Prostate gland (tissue), 2 donors: ENCODE measurements around the gene BABAM2. TPM values are rescaled to one million over a fixed set of nuclear protein-coding genes. Genes with fewer than 3 reads are reported as not detected.

Experiments
- DNase-seq: peaks from one replicate; pipeline ENCODE4 v3.0.0-alpha.2; 2019; ENCODE audit warnings: low spot score
- H3K27ac ChIP-seq, 2 donors: fragments of 200-600 bp; sonication (generic); 2 replicates each; pipeline ENCODE4 v1.5.1; 2017 to 2019
- H3K27me3 ChIP-seq: fragments of 200-600 bp; sonication (generic); replicated peaks from 2 replicates; pipeline ENCODE4 v1.5.1; 2019; ENCODE audit not compliant: insufficient read depth
- H3K36me3 ChIP-seq, 2 donors: fragments of 200-600 bp; sonication (generic); 1 replicate in 1 of 2; 2 replicates in 1 of 2; pipeline versions ENCODE4 v1.5.1 to v1.8.1; 2017 to 2019
- H3K4me1 ChIP-seq: fragments of 200-600 bp; sonication (generic); replicated peaks from 2 replicates; pipeline ENCODE4 v1.5.1; 2019
- H3K4me3 ChIP-seq, 2 donors: fragments of 200-600 bp; sonication (generic); 2 replicates each; pipeline ENCODE4 v1.5.1; 2017 to 2019
- H3K9me3 ChIP-seq: fragments of 200-600 bp; sonication (generic); 2 replicates; pipeline ENCODE4 v1.5.1; 2017
- CTCF ChIP-seq, 4 experiments: fragments of 200-600 bp in 2 of 4; fragments of 450-650 bp in 2 of 4; sonication (generic) in 2 of 4; IDR thresholded peaks; 1 replicate in 3 of 4; 2 replicates in 1 of 4; pipeline ENCODE4 v1.5.1; 2016 to 2019; ENCODE audit warnings: antibody characterized with exemption in 4 of 4, mild to moderate bottlenecking in 2 of 4, moderate library complexity in 2 of 4
- POLR2A ChIP-seq: fragments of 450-650 bp; IDR thresholded peaks from one replicate; pipeline ENCODE4 v1.6.1; 2016; ENCODE audit warnings: antibody characterized with exemption, mild to moderate bottlenecking
- POLR2AphosphoS5 ChIP-seq: sonication (generic); formaldehyde crosslinking; IDR thresholded peaks from one replicate; pipeline ENCODE4 v1.6.1; 2017; ENCODE audit warnings: antibody characterized with exemption
- WGBS: methylation state at CpG from one replicate; pipeline ENCODE4 v1.1.5; 2018; 5-methylcytosine and 5-hydroxymethylcytosine counted together
- intact Hi-C: fragments of 100-400 bp; cut with DNase I; formaldehyde crosslinking; loops from one replicate; pipeline ENCODE4 v1.14.2; 2022
- total RNA-seq, 2 donors: library from RNA; depleted of rRNA; stranded (reverse); fragments of >200 nt; gene quantifications; one replicate each; pipeline ENCODE4 v1.1.0, GENCODE V29; 2016

BABAM2 gene
- total RNA-seq, 2 donors from 2014 or later: 35.8 to 37.3 TPM

- TF ChIP-seq POLR2AphosphoS5 (no peak), CTCF (IDR thresholded peaks at IDR 0.05) (no peak), POLR2A (no peak)
- H3K36me3 ChIP-seq: no peaks in the 10 kb centered on the region
- no peaks in the 10 kb centered on the region for H3K27me3 ChIP-seq
- WGBS: 84% methylated on average over 19 of the region's 19 CpGs
- no peak overlapping the region for H3K27ac ChIP-seq
- H3K4me3 ChIP-seq: no peak overlapping the region
- H3K4me1 ChIP-seq: peaks cover 12% of the 10 kb centered on the region
- no peaks in the 10 kb centered on the region for H3K9me3 ChIP-seq
- no peak for DNase-seq
- intact Hi-C loops: no loop called here
Measured at GRCh38 chr2:28357948-28358667, 467.6 kb downstream of the BABAM2 start.

- intact Hi-C loops: no loop called here
- Histone ChIP-seq H3K4me1 (peaks cover 12% of the 10 kb centered on the region), H3K27ac (no peak overlapping the region), H3K9me3 (no peaks in the 10 kb centered on the region), H3K27me3 (no peaks in the 10 kb centered on the region), H3K36me3 (no peaks in the 10 kb centered on the region), H3K4me3 (no peak overlapping the region)
- 79% methylated on average over 7 of the region's 7 CpGs for WGBS
- DNase-seq: no peak
- TF ChIP-seq POLR2AphosphoS5 (no peak), POLR2A (no peak), CTCF (IDR thresholded peaks at IDR 0.05) (no peak)
Measured at GRCh38 chr2:28358668-28359201, 468.2 kb downstream of the BABAM2 start.

GRCh38 chr2:28359222-28360057, 468.9 kb downstream of the BABAM2 start:
- no peak for DNase-seq
- Histone ChIP-seq H3K4me1 (peaks cover 12% of the 10 kb centered on the region), H3K27me3 (no peaks in the 10 kb centered on the region), H3K36me3 (no peaks in the 10 kb centered on the region), H3K4me3 (no peak overlapping the region), H3K27ac (no peak overlapping the region), H3K9me3 (no peaks in the 10 kb centered on the region)
- TF ChIP-seq POLR2A (no peak), POLR2AphosphoS5 (no peak), CTCF (IDR thresholded peaks at IDR 0.05) (no peak)
- intact Hi-C loops: no loop called here
- WGBS: 82% methylated on average over 28 of the region's 28 CpGs

GRCh38 chr2:28360058-28360717, 469.7 kb downstream of the BABAM2 start:
- no peak overlapping the region for H3K27ac ChIP-seq
- no peak overlapping the region for H3K4me3 ChIP-seq
- no peaks in the 10 kb centered on the region for H3K36me3 ChIP-seq
- 88% methylated on average over 16 of the region's 16 CpGs for WGBS
- peaks cover 12% of the 10 kb centered on the region for H3K4me1 ChIP-seq
- TF ChIP-seq POLR2AphosphoS5 (no peak), CTCF (IDR thresholded peaks at IDR 0.05) (no peak), POLR2A (no peak)
- no peak for DNase-seq
- H3K9me3 ChIP-seq: no peaks in the 10 kb centered on the region
- intact Hi-C loops: no loop called here
- H3K27me3 ChIP-seq: no peaks in the 10 kb centered on the region
